Panc1 (cell line): Measurements from ENCODE around the gene SCAMP4.

Experiments
- CTCF ChIP-seq: fragments of 450-650 bp; IDR thresholded peaks from 2 replicates; pipeline ENCODE4 v1.5.1; 2017; ENCODE audit warnings: mild to moderate bottlenecking
- POLR2AphosphoS5 ChIP-seq: IDR thresholded peaks from 2 replicates; pipeline ENCODE4 v1.6.1; 2012; ENCODE audit warnings: mild to moderate bottlenecking, low read depth, low read length, moderate library complexity
- REST ChIP-seq, 2 experiments: IDR thresholded peaks; 2 replicates each; pipeline ENCODE4 v1.6.1; 2011 to 2012; ENCODE audit warnings: low read depth in 2 of 2, control low read depth in 1 of 2, low read length in 1 of 2, mild to moderate bottlenecking in 1 of 2, moderate library complexity in 1 of 2; ENCODE audit not compliant: insufficient read depth in 1 of 2

DNA sequence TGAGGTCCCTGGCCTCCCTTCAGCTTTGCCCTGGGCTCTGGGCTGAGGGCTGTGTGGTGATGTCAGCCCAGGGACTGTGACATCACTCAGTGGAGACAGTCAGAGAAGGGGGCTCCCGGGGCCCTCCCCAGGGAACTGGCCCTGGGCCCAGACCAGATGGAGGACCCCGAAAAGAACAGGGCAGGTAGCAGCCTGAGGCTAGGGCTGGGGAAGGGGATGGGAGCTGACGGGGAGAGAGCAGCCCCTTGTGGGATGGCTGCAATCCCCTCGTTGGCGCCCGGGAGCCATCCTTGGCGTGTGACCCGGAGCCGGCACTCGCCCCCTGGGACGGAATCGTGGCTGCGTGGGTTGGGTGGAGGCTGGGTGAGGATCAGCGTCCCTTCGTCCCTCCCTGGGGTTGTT is 49.3 kb downstream of the SCAMP4 start:
- no peak for TF ChIP-seq CTCF
- TF ChIP-seq POLR2AphosphoS5, result no peak
- TF ChIP-seq REST (IDR thresholded peaks at IDR 0.05; ENCODE audit: insufficient read depth in 1 of 2, low read depth in 2 of 2, low read length in 1 of 2), result no peak
